Rectal smooth muscle tissue (tissue), 1 donor: ENCODE results near the gene CISTR.
"Not testable (repeated sequence)": the region's sequence is repeated elsewhere in the genome, so short reads cannot be mapped to it uniquely, and the experiment has no call there.

Source experiments
- H3K27ac ChIP-seq: one replicate; pipeline ENCODE4 v1.7.0; 2013; ENCODE audit warnings: low read depth, low read length, inconsistent platforms
- H3K27me3 ChIP-seq: one replicate; pipeline ENCODE4 v1.7.0; 2013; ENCODE audit warnings: low read length; ENCODE audit not compliant: control insufficient read depth, insufficient read depth
- H3K36me3 ChIP-seq: one replicate; pipeline ENCODE4 v1.7.0; 2013; ENCODE audit warnings: low read length; ENCODE audit not compliant: control insufficient read depth, insufficient read depth
- H3K4me1 ChIP-seq: one replicate; pipeline ENCODE4 v1.7.0; 2013; ENCODE audit warnings: low read length; ENCODE audit not compliant: control insufficient read depth, insufficient read depth
- H3K4me3 ChIP-seq: one replicate; pipeline ENCODE4 v1.7.0; 2013; ENCODE audit warnings: low read length
- H3K9ac ChIP-seq: one replicate; pipeline ENCODE4 v1.7.0; 2013; ENCODE audit warnings: low read length

Gene CISTR

DNA sequence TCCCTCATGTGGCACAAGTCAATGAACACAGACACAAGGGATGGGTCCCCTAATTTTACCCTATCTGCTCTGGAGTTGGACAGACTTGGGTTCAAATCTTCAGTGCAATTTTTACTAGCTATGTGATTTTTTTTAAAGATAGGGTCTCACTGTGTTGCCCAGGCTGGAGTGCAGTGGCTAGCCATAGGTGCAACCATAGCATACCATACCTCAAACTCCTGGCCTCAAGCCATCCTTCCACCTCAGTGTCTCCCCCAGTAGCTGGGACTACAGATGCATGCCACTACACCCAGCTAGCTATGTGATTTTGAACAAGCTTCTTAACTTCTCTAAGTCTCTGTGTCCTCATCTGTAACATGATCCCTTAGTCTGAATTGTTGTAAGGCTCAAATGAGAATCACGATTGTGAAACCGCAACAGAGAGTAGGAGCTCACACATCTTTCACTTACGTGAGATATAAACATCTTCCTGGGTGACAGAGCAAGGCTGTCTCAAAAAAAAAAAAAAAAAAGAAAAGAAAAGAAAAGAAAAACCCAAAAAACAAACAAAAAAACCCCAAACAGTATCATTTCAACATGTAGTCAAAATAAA is 29.2 kb downstream of the CISTR start:
- H3K4me1 ChIP-seq, result peaks cover 3% of the 10 kb centered on the region
- no peak overlapping the region for H3K27ac ChIP-seq
- peaks cover 25% of the 10 kb centered on the region for H3K36me3 ChIP-seq
- H3K9ac ChIP-seq, result no peak overlapping the region
- H3K27me3 ChIP-seq, result no peaks in the 10 kb centered on the region
- H3K4me3 ChIP-seq, result no peak overlapping the region

DNA sequence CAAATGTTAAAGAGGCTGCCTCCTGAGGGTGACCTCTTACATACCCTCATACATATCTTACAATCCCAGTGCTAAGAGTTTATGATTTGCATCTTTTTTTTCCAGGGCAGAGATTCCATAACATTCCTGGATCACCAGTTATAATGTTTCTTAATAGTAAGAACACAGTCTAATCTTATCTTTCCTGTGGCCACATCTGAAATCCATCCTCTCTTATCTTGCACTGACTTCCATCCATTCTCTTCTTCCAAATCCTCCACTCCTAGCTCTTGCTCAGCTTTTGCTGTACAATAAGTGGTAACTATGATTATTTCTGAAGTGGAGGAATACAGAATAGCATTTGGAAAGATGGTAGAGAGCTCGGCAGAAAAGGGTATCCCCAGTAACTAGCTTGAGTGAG is 30.8 kb downstream of the CISTR start:
- Histone ChIP-seq H3K4me3 (no peak overlapping the region), H3K27ac (no peak overlapping the region), H3K27me3 (no peaks in the 10 kb centered on the region), H3K9ac (no peak overlapping the region), H3K4me1 (peaks cover 3% of the 10 kb centered on the region), H3K36me3 (peaks cover 35% of the 10 kb centered on the region)

DNA sequence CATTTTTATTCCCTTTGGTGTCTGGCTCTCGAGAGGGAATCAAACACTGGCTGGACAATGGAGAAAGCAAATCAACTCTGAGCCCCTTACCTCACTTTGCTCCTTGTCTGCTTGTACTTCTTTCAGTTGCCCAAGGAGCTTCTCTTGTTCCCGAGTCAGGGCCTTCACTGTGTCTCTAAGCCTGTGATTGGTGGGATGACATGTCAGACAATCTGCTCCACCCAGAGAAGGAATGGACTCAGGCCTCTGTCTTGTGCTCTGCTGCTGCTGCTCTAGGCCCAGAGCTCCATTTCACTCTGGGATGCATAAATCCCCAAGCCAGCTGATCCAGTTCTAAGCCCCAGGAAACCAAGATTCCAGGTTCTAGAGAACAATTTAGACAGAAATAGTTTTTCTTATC is 32.1 kb downstream of the CISTR start:
- H3K27me3 ChIP-seq, result no peaks in the 10 kb centered on the region
- no peak overlapping the region for H3K9ac ChIP-seq
- H3K4me3 ChIP-seq, result no peak overlapping the region
- H3K27ac ChIP-seq, result no peak overlapping the region
- no peaks in the 10 kb centered on the region for H3K4me1 ChIP-seq
- H3K36me3 ChIP-seq, result peaks cover 47% of the 10 kb centered on the region

DNA sequence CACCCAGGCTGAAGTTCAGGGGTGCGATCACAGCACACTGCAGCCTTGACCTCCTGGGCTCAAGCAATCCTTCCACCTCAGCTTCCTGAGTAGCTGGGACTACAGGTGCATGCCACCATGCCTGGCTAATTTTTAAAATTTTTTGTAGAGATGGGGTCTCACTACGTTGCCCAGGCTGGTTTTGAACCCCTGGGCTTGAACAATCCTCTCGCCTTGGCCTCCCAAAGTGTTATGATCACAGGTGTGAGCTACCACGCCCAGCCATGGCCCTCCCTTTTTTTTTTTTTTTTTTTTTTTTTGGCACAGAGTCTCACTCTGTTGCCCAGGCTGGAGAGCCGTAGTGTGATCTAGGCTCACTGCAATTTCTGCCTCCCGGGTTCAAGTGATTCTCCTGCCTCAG is 33.2 kb downstream of the CISTR start:
- H3K27me3 ChIP-seq, H3K4me3 ChIP-seq, H3K4me1 ChIP-seq, H3K27ac ChIP-seq, H3K9ac ChIP-seq: not testable (repeated sequence)
- peaks cover 58% of the 10 kb centered on the region for H3K36me3 ChIP-seq

DNA sequence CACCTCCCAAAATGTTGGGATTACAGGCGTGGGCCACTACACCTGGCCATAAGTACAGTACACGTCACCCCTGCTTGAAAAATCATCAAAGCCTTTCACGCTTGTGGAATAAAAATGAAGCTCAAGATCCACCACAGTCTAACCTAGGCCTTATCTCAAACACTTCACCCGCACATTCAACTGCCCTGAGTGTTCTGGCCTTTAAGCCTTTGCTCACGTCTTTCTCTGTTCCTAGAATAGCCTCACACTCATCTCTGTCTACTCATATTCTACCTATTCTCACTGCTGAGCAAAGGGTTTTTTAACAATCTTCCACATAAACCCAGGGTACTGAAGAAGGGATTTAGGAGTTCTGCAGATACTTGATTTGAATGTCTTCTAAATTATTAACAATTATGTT is 34.5 kb downstream of the CISTR start:
- Histone ChIP-seq H3K27ac (no peak overlapping the region), H3K27me3 (no peaks in the 10 kb centered on the region), H3K9ac (no peak overlapping the region), H3K36me3 (peaks cover 63% of the 10 kb centered on the region), H3K4me1 (no peaks in the 10 kb centered on the region), H3K4me3 (no peak overlapping the region)

DNA sequence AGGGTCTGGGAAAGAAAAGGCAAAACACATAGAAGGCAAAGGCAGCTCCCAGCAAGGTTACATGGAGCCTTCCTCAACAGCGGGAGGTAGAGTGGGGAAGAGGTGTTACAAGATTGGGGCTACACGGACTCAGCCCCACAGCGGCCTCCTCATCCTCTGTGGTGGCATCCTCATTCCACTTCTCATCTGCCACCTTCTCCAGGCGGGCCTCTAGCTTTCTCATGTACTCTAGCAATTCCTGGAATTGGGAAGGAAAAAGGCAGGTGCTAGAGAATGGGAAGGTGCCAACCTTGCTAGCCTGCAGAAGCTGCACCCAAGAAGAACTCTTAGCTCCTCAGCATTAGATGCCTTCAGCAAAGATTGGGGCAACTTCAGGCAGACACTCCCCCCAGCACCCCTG is 37.8 kb downstream of the CISTR start:
- no peak overlapping the region for H3K9ac ChIP-seq
- H3K27me3 ChIP-seq, result no peaks in the 10 kb centered on the region
- peaks cover 54% of the 10 kb centered on the region for H3K36me3 ChIP-seq
- H3K4me3 ChIP-seq, result no peak overlapping the region
- no peaks in the 10 kb centered on the region for H3K4me1 ChIP-seq
- H3K27ac ChIP-seq, result no peak overlapping the region

DNA sequence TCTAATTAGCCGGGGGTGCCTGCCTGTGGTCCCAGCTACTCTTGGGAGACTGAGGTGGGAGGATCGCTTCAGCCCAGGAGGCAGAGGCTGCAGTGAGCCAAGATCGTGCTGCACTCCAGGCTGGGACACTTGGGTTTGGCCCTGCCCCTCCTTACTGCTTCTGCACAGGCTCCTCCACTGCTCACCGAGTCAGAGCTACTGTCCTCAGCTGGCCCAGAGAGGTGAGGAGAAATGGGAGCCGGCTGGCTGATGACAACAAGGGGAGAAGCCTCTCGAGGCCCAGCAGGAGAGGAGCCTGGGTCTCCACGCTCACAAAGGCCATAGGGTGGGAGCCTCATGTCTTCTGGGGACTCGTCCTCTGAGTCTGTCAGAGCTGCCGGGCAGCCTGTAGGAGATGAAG is 38.3 kb downstream of the CISTR start:
- H3K4me3 ChIP-seq, result no peak overlapping the region
- no peak overlapping the region for H3K9ac ChIP-seq
- H3K4me1 ChIP-seq, result no peaks in the 10 kb centered on the region
- H3K27ac ChIP-seq, result no peak overlapping the region
- H3K27me3 ChIP-seq, result no peaks in the 10 kb centered on the region
- H3K36me3 ChIP-seq, result peaks cover 54% of the 10 kb centered on the region

DNA sequence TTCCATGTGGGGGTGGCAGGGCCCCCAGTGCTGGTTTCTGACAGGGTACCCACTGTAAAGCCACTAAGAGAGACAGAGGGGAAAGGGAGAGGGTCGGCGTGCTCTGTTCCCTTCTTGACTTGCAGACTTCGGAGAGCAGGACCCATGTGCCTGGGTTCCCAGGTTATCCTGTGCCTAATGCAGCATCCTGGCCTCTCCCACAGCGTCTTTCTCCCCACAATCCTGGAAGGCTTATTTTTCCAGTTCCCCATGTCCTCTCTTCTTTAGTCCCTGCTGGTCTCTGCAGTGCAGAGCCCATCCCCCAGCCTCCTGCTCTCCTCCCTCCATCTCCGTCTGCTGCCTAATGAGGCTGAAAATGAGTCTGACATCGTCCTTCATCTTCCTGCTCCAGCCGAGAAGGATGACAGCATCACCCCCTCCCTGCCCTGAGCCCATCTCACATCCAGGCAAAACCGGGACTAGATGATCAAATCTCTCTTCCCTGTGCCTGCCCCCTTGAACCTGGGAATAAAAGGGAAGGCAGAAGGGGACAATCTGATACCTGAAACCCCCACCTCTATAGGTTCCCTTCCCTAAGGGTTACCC is 39.6 kb downstream of the CISTR start:
- H3K36me3 ChIP-seq, result peaks cover 48% of the 10 kb centered on the region
- H3K27ac ChIP-seq, result no peak overlapping the region

DNA sequence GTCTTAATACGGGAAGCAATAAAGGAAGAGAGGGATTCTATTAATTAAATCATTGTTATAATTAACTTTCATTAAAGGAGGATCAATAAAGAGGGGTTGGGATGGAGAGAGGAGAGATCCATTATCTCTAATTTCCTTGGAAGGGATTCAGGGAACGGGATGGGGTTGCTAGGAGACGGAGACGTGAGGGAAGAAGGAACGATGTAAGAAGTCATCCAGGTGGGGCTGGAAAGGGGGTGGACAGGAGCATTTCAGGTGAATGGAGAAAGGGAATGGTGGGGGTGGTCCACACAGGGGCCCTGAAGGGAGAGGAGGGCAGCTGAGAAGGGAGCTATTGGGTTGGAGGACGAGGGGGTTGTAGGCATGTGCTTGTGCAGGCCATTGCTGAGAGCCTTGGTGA is 41.7 kb downstream of the CISTR start:
- Histone ChIP-seq H3K9ac (no peak overlapping the region), H3K27me3 (no peaks in the 10 kb centered on the region), H3K27ac (no peak overlapping the region), H3K36me3 (peaks cover 33% of the 10 kb centered on the region), H3K4me1 (no peaks in the 10 kb centered on the region), H3K4me3 (no peak overlapping the region)

More for the DNA sequence above, 39.6 kb downstream of the CISTR start:
- Histone ChIP-seq H3K27me3 (no peaks in the 10 kb centered on the region), H3K4me1 (no peaks in the 10 kb centered on the region), H3K4me3 (no peak overlapping the region), H3K9ac (no peak overlapping the region)

DNA sequence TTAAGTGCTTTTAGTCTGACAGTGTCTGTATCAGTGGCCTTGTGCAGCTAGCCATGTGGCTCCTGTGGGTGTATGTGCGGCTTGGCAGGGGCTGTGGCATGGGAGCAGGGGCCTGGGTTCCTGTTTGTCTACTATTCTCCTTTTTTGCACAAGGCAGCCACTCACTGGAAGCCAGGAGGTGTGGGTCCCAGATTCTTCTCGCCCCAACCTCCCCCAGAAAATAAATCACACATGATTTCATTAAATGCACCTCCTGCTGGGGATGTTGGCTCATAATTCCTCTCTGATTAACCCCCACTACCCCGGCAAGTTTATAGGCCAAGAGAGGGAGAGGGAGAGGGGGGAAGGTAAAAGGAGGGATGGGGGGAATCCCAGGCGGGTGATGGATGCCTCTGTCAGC is 42.1 kb downstream of the CISTR start:
- H3K27ac ChIP-seq, result no peak overlapping the region
- no peaks in the 10 kb centered on the region for H3K4me1 ChIP-seq
- no peak overlapping the region for H3K4me3 ChIP-seq
- no peak overlapping the region for H3K9ac ChIP-seq
- H3K27me3 ChIP-seq, result no peaks in the 10 kb centered on the region
- peaks cover 29% of the 10 kb centered on the region for H3K36me3 ChIP-seq

DNA sequence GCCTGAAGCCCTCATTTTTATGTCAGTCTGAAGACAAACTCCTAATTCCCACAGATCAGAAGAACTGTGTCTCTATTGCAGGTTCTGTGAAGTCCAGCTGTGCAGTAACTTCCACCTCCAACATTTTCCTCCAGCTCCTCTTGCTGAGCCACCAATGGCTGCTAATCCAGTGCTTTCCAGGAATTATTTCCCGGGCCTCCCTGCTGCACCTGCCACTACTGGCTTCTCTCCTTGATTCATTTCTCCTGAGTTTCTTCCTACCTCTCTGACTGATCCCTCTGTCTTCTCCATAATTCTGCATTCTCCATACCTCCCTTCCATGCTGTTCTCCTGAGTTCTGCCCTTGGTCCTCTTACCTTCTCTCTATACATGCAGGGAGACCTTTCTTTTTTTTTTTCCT is 45.7 kb downstream of the CISTR start:
- Histone ChIP-seq H3K27me3 (peaks cover 11% of the 10 kb centered on the region), H3K4me1 (no peaks in the 10 kb centered on the region), H3K9ac (no peak overlapping the region), H3K27ac (no peak overlapping the region), H3K36me3 (no peaks in the 10 kb centered on the region), H3K4me3 (no peak overlapping the region)

DNA sequence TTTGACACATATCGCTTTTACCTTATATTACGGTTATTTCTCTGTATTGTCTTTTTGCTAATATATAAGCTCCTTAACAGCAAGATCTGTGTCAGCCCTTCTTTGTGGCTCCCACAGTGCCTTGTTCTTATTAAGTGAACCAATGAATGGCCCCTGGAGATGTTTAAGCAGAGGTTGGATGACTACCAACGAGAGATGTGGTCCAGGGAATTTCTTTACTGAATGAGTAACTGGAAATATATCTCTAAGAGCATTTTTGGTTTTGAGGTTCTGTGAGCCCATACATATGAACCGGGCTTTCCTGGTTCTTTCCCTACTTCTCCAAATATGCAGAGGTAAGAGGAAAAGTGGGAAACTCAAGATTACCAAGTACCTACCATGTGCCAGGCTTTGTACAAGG is 48.0 kb downstream of the CISTR start:
- Histone ChIP-seq H3K27me3 (peaks cover 15% of the 10 kb centered on the region), H3K36me3 (no peaks in the 10 kb centered on the region), H3K9ac (no peak overlapping the region), H3K4me3 (no peak overlapping the region), H3K4me1 (no peaks in the 10 kb centered on the region), H3K27ac (no peak overlapping the region)

DNA sequence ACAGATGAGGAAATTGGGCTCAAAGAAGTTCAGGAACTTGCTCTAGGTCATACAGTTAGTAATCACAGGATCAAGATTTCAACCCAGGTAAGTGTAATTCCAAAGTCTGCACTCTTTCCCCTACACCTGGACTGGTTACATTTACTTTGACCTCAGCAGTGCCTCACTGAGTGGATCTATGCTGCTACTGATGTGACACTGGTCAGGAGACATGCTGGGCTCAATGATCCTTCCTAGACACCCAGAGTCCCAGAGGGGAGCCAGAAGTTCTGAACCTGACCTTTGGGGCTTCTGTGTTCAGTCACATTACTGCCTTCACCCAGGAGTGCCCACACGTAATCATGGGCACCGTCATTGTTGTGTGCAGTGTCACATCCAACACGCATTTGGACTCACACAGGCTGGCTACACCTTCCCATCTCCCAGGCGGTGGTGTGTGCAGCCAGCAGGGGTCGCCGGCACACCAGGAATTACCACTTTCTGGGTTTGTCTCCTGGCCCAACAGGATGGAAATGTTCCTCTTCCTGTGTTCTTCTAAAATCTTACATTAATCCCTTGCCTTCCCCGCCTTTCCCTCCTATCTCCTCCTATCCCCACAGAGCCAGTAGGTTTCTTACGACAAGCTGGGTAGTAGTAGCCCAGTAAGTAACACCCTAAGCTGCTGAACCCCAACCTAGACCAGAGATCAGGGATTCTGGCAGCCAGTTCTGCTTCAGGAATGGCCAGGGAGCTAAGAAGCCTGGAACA is 50.1 kb downstream of the CISTR start:
- H3K27me3 ChIP-seq, result peaks cover 22% of the 10 kb centered on the region
- H3K4me3 ChIP-seq, result no peak overlapping the region
- no peak overlapping the region for H3K27ac ChIP-seq
- H3K4me1 ChIP-seq, result no peaks in the 10 kb centered on the region
- H3K36me3 ChIP-seq, result no peaks in the 10 kb centered on the region
- H3K9ac ChIP-seq, result no peak overlapping the region
